Lower lobe of right lung (tissue), 2 donors: ENCODE measurements around the gene DLEC1. TPM values are rescaled to one million over a fixed set of nuclear protein-coding genes. Genes with fewer than 3 reads are reported as not detected.

Experiments
- ATAC-seq, 2 donors: fragments of 200-7000 bp; cut with Tn5 transposase; one replicate each; pipeline ENCODE4 v1.9.1; 2020 to 2022; ENCODE audit warnings: mild to moderate bottlenecking in 2 of 2, moderate library complexity in 2 of 2
- DNase-seq: peaks from one replicate; pipeline ENCODE4 v3.0.0-alpha.2; 2020
- H3K27ac ChIP-seq: fragments of 200-600 bp; one replicate; pipeline ENCODE4 v1.8.0; 2022
- H3K27me3 ChIP-seq: fragments of 200-600 bp; one replicate; pipeline ENCODE4 v1.8.0; 2022; ENCODE audit warnings: low read depth
- H3K36me3 ChIP-seq: fragments of 200-600 bp; one replicate; pipeline ENCODE4 v1.8.0; 2022; ENCODE audit warnings: mild to moderate bottlenecking
- H3K4me1 ChIP-seq: fragments of 200-600 bp; one replicate; pipeline ENCODE4 v1.8.0; 2022
- H3K4me3 ChIP-seq: fragments of 200-600 bp; one replicate; pipeline ENCODE4 v1.8.0; 2022; ENCODE audit warnings: mild to moderate bottlenecking
- H3K9me3 ChIP-seq: fragments of 200-600 bp; one replicate; pipeline ENCODE4 v1.8.0; 2022
- CTCF ChIP-seq: fragments of 200-600 bp; IDR thresholded peaks from one replicate; pipeline ENCODE4 v1.8.0; 2022; ENCODE audit warnings: antibody characterized with exemption, mild to moderate bottlenecking
- intact Hi-C: fragments of 100-400 bp; cut with DNase I; formaldehyde crosslinking; loops from one replicate; pipeline ENCODE4 v1.11.0; 2022
- total RNA-seq: library from RNA; stranded (reverse); fragmentation: NEBNext Ultra II Directional; extraction: Animal tissue kit (Norgen Biotek cat#: 25700); gene quantifications from one replicate; pipeline ENCODE4 v1.2.1, GENCODE V29; 2021
- donor health status: DM: no; HTN: yes; CAD: no; lungs with severe emphysema.

The DLEC1 gene
- total RNA-seq, 1 donor from 2014 or later = 15.0 TPM

GRCh38 chr3:38027466-38028465 lies 11.2 kb upstream of the DLEC1 start:
- TF ChIP-seq CTCF = no peak
- Histone ChIP-seq H3K4me3 (no peak overlapping the region), H3K27ac (peak overlapping the region; percentile 18), H3K4me1 (peaks cover 55% of the 10 kb centered on the region), H3K27me3 (no peaks in the 10 kb centered on the region), H3K9me3 (no peaks in the 10 kb centered on the region), H3K36me3 (no peaks in the 10 kb centered on the region)
- DNase-seq = no peak
- intact Hi-C loops = no loop called here
- no peak for ATAC-seq

GRCh38 chr3:38028621-38029361 lies 10.2 kb upstream of the DLEC1 start:
- H3K36me3 ChIP-seq = no peaks in the 10 kb centered on the region
- H3K27me3 ChIP-seq = no peaks in the 10 kb centered on the region
- peak overlapping the region; percentile 81 for H3K4me3 ChIP-seq
- no peak for TF ChIP-seq CTCF
- H3K4me1 ChIP-seq = peaks cover 48% of the 10 kb centered on the region
- ATAC-seq (peak in 1 of 2 donors; percentile 5), DNase-seq (no peak)
- intact Hi-C loops = no loop called here
- no peaks in the 10 kb centered on the region for H3K9me3 ChIP-seq
- H3K27ac ChIP-seq = peak overlapping the region; percentile 88

- Histone ChIP-seq H3K27me3 (no peaks in the 10 kb centered on the region), H3K4me3 (peak within 1 kb of the TSS; percentile 81), H3K9me3 (no peaks in the 10 kb centered on the region), H3K36me3 (no peaks in the 10 kb centered on the region), H3K27ac (peak within 1 kb of the TSS; percentile 88), H3K4me1 (peaks cover 44% of the 10 kb centered on the region)
- no peak for TF ChIP-seq CTCF
- ATAC-seq = peak; percentile 64 to 73
- DNase-seq = peak; percentile 85
- intact Hi-C loops = no loop called here
Measured at GRCh38 chr3:38029400-38030125, 9.4 kb upstream of the DLEC1 start, which contains the start of gene PLCD1. PLCD1 (minus strand) TSS chr3:38029642; CDS start chr3:38029539, 103 bp downstream.

- Histone ChIP-seq H3K9me3 (no peaks in the 10 kb centered on the region), H3K4me3 (peak overlapping the region; percentile 81), H3K27me3 (no peaks in the 10 kb centered on the region), H3K36me3 (no peaks in the 10 kb centered on the region), H3K27ac (peak overlapping the region; percentile 88), H3K4me1 (peaks cover 41% of the 10 kb centered on the region)
- intact Hi-C loops = no loop called here
- ATAC-seq (no peak), DNase-seq (no peak)
- TF ChIP-seq CTCF = no peak
Measured at GRCh38 chr3:38030126-38031021, 8.6 kb upstream of the DLEC1 start.
